ENCODE measurements around the gene CALN1. TPM values are rescaled to one million over a fixed set of nuclear protein-coding genes. Genes with fewer than 3 reads are reported as not detected.

CALN1 gene
- polyA plus RNA-seq, 3 donors = under 0.01 TPM; not detected in 2

DNA sequence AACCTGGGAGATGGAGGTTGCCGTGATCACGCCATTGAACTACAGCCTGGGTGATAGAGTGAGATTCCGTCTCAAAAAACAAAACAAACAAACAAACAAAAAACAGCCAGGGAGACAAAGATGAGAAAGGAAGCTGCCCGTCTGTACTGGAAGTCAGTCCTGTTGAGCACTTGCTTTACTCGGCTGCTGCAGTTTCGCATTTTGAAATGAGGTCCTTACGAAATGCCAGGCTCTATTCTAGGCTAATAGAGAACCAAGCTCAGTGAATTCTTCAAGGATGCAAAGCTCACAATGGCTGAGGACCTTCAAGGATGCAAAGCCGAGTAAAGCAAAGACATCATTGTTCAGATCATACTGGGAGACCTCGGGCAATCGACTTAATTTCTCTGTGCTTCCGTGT lies 333.3 kb downstream of the CALN1 start:
- Histone ChIP-seq H3K4me2 (replicated peaks; ENCODE audit: extremely low read depth, low read length, poor library complexity, severe bottlenecking) (no peak overlapping the region), H3K79me2 (ENCODE audit: insufficient read depth, low read length) (no peaks in the 10 kb centered on the region), H3K9ac (ENCODE audit: insufficient read depth, low read length, poor library complexity, severe bottlenecking) (no peak overlapping the region), H3K27ac (ENCODE audit: low read depth in 1 of 2, low read length in 2 of 2) (no peak overlapping the region), H3K4me1 (ENCODE audit: control insufficient read depth in 1 of 2, insufficient read depth in 2 of 2, low read length in 2 of 2) (peaks cover 9 to 11% of the 10 kb centered on the region in 2 donors), H3K27me3 (ENCODE audit: control insufficient read depth in 2 of 2, insufficient read depth in 2 of 2, low read length in 2 of 2) (no peaks in the 10 kb centered on the region), H2AFZ (ENCODE audit: insufficient read depth, low read depth, low read length, poor library complexity, severe bottlenecking) (no peak overlapping the region), H4K20me1 (ENCODE audit: insufficient read depth, low read length) (no peaks in the 10 kb centered on the region), H3K36me3 (replicated peaks in 1 of 2; ENCODE audit: control insufficient read depth in 1 of 2, insufficient read depth in 2 of 2, low read length in 2 of 2) (no peaks in the 10 kb centered on the region), H3K4me3 (replicated peaks in 1 of 3; ENCODE audit: low read depth in 2 of 3, low read length in 3 of 3) (no peak overlapping the region), H3K9me3 (replicated peaks in 1 of 2; ENCODE audit: control insufficient read depth in 1 of 2, insufficient read depth in 1 of 2, low read length in 2 of 2) (no peaks in the 10 kb centered on the region)
- peaks cover 1 to 4% (median 2%) of the 10 kb centered on the region in 3 donors for H3K27me3 Mint-ChIP-seq (ENCODE audit: low read depth in 3 of 3)
- peak overlapping the region in 1 of 7 donors; percentile 27 for H3K27ac Mint-ChIP-seq
- peaks cover 17% of the 10 kb centered on the region for H3K4me1 Mint-ChIP-seq
- no peak for DNase-seq
- H3K4me3 Mint-ChIP-seq = no peak overlapping the region
- no peaks in the 10 kb centered on the region for H3K36me3 Mint-ChIP-seq
- TF ChIP-seq, protein P1, sequence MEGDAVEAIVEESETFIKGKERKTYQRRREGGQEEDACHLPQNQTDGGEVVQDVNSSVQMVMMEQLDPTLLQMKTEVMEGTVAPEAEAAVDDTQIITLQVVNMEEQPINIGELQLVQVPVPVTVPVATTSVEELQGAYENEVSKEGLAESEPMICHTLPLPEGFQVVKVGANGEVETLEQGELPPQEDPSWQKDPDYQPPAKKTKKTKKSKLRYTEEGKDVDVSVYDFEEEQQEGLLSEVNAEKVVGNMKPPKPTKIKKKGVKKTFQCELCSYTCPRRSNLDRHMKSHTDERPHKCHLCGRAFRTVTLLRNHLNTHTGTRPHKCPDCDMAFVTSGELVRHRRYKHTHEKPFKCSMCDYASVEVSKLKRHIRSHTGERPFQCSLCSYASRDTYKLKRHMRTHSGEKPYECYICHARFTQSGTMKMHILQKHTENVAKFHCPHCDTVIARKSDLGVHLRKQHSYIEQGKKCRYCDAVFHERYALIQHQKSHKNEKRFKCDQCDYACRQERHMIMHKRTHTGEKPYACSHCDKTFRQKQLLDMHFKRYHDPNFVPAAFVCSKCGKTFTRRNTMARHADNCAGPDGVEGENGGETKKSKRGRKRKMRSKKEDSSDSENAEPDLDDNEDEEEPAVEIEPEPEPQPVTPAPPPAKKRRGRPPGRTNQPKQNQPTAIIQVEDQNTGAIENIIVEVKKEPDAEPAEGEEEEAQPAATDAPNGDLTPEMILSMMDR (IDR thresholded peaks at IDR 0.05) = no peak
- intact Hi-C loops (cut with micrococcal nuclease) = no loop called here
- WGBS (ENCODE audit: insufficient coverage) = 45% methylated on average over 4 of the region's 11 CpGs
- H3K9me3 Mint-ChIP-seq = peaks cover 0 to 6% (median 3%) of the 10 kb centered on the region in 7 donors

DNA sequence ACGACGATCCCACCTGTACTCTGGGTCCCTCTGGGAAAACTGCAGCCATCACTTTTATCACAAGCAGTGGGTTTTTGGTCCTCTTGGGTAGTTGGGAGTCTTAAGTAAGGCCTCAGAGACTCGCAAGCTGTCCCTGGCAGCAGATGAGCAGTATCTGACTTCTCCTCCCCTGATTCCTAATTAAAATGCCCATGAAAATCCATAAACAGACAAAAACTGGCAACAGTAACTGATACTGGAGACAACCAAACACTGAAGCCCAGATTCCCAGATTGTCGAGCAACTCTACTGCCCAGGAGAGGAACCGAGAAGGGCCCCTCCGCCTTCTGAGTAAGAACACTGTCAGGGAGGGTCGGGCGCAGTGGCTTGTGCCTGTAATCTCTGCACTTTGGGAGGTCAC lies 333.8 kb downstream of the CALN1 start:
- H3K4me3 Mint-ChIP-seq = no peak overlapping the region
- H3K27ac Mint-ChIP-seq = peak overlapping the region in 1 of 7 donors; percentile 2
- DNase-seq = no peak
- peaks cover 1 to 4% (median 2%) of the 10 kb centered on the region in 3 donors for H3K27me3 Mint-ChIP-seq (ENCODE audit: low read depth in 3 of 3)
- intact Hi-C loops (cut with micrococcal nuclease) = no loop called here
- H3K36me3 Mint-ChIP-seq = no peaks in the 10 kb centered on the region
- peaks cover 20% of the 10 kb centered on the region for H3K4me1 Mint-ChIP-seq
- Histone ChIP-seq H3K79me2 (ENCODE audit: insufficient read depth, low read length) (no peaks in the 10 kb centered on the region), H3K9ac (ENCODE audit: insufficient read depth, low read length, poor library complexity, severe bottlenecking) (no peak overlapping the region), H3K4me3 (replicated peaks in 1 of 3; ENCODE audit: low read depth in 2 of 3, low read length in 3 of 3) (no peak overlapping the region), H3K4me2 (replicated peaks; ENCODE audit: extremely low read depth, low read length, poor library complexity, severe bottlenecking) (no peak overlapping the region), H3K36me3 (replicated peaks in 1 of 2; ENCODE audit: control insufficient read depth in 1 of 2, insufficient read depth in 2 of 2, low read length in 2 of 2) (no peaks in the 10 kb centered on the region), H3K27ac (ENCODE audit: low read depth in 1 of 2, low read length in 2 of 2) (no peak overlapping the region), H3K4me1 (ENCODE audit: control insufficient read depth in 1 of 2, insufficient read depth in 2 of 2, low read length in 2 of 2) (peaks cover 9 to 11% of the 10 kb centered on the region in 2 donors), H3K27me3 (ENCODE audit: control insufficient read depth in 2 of 2, insufficient read depth in 2 of 2, low read length in 2 of 2) (no peaks in the 10 kb centered on the region), H2AFZ (ENCODE audit: insufficient read depth, low read depth, low read length, poor library complexity, severe bottlenecking) (no peak overlapping the region), H4K20me1 (ENCODE audit: insufficient read depth, low read length) (no peaks in the 10 kb centered on the region), H3K9me3 (replicated peaks in 1 of 2; ENCODE audit: control insufficient read depth in 1 of 2, insufficient read depth in 1 of 2, low read length in 2 of 2) (no peaks in the 10 kb centered on the region)
- WGBS (ENCODE audit: insufficient coverage) = 100% methylated on average over 5 of the region's 8 CpGs
- H3K9me3 Mint-ChIP-seq = peaks cover 0 to 7% (median 6%) of the 10 kb centered on the region in 7 donors
- TF ChIP-seq, protein P1 (IDR thresholded peaks at IDR 0.05) = no peak

All from CD14-positive monocyte (primary cell).